ENCODE results near the gene RTBDN.
A peak's percentile ranks its signal among the peaks of the same experiment; 100 is the strongest.

The RTBDN gene

DNA sequence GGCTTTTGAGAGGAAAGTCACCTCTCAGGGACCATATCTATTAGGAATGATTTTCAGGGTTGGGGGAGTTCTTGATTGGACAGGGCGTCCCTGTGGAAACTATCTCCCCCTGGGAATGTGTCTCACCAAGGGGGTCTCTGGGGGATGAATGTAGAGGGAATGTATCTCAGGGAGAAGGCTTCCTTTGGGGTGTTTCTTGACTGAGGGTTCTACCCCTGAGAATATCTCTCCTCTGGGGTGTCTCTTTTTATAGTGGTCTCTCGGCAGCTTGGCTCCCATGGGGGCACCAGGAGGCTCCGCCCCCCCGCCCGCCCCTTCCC, 1.0 kb downstream of the RTBDN start:
- H3K9ac ChIP-seq (ENCODE audit: low read depth, low read length): peak overlapping the region; percentile 46
- no peaks in the 10 kb centered on the region for H3K27me3 ChIP-seq (ENCODE audit: insufficient read depth, low read length, poor library complexity)
- H3K4me3 ChIP-seq (ENCODE audit: low read depth in 1 of 2, low read length in 2 of 2): peak overlapping the region; percentile 16 to 60; a peak in 3 of 4 replicates
- TF ChIP-seq, protein P1, sequence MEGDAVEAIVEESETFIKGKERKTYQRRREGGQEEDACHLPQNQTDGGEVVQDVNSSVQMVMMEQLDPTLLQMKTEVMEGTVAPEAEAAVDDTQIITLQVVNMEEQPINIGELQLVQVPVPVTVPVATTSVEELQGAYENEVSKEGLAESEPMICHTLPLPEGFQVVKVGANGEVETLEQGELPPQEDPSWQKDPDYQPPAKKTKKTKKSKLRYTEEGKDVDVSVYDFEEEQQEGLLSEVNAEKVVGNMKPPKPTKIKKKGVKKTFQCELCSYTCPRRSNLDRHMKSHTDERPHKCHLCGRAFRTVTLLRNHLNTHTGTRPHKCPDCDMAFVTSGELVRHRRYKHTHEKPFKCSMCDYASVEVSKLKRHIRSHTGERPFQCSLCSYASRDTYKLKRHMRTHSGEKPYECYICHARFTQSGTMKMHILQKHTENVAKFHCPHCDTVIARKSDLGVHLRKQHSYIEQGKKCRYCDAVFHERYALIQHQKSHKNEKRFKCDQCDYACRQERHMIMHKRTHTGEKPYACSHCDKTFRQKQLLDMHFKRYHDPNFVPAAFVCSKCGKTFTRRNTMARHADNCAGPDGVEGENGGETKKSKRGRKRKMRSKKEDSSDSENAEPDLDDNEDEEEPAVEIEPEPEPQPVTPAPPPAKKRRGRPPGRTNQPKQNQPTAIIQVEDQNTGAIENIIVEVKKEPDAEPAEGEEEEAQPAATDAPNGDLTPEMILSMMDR (IDR thresholded peaks at IDR 0.05; ENCODE audit: borderline replicate concordance, extremely low read depth, low read length, poor library complexity, severe bottlenecking): no peak
- no peak for TF ChIP-seq EZH2 (IDR thresholded peaks at IDR 0.05; ENCODE audit: borderline replicate concordance, low read depth, low read length, severe bottlenecking)
- no peak for ATAC-seq (ENCODE audit: insufficient read depth, low read depth)
- no peaks in the 10 kb centered on the region for H3K9me3 ChIP-seq (ENCODE audit: insufficient read depth, low read length, severe bottlenecking)
- no peaks in the 10 kb centered on the region for H3K36me3 ChIP-seq (ENCODE audit: insufficient read depth, low read length)
- DNase-seq: no peak
- H3K27ac ChIP-seq (ENCODE audit: low read length): peak overlapping the region; percentile 48; the same call in 1 of the 2 replicates
- no peaks in the 10 kb centered on the region for H3K79me2 ChIP-seq (ENCODE audit: insufficient read depth, low read length)
- peaks cover 7% of the 10 kb centered on the region for H4K20me1 ChIP-seq (ENCODE audit: insufficient read depth, low read length)
- peaks cover 40% of the 10 kb centered on the region for H3K4me1 ChIP-seq (ENCODE audit: insufficient read depth, low read length)
- peak overlapping the region; percentile 47 for H2AFZ ChIP-seq (ENCODE audit: low read depth, low read length)
- H3K4me2 ChIP-seq (ENCODE audit: insufficient read depth, low read length): peak overlapping the region; percentile 89

DNA sequence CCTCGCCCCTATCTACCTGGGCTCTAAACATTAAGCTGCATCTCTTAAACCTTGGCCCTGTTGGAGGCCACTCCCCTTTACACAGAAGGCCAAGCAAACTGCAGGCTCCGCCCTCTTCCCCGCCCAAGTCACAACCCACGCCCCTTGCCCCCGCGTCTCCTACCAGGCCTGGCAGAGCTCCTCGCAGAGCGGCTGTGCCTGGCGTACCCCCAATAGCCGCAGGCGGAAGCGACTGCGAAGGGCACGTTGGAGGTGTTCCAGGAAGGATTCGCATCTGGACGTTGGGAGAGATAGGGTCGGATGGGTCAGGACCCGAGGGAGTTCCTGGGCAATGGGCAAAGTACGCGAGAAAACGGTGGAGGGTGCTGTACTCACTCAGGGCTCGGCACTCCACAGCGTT, 5.9 kb downstream of the RTBDN start:
- H3K4me3 ChIP-seq (ENCODE audit: low read depth in 1 of 2, low read length in 2 of 2): peak overlapping the region in 1 of 2 experiments; percentile 47; a peak in 2 of 4 replicates
- peak overlapping the region; percentile 13 for H3K9ac ChIP-seq (ENCODE audit: low read depth, low read length)

DNA sequence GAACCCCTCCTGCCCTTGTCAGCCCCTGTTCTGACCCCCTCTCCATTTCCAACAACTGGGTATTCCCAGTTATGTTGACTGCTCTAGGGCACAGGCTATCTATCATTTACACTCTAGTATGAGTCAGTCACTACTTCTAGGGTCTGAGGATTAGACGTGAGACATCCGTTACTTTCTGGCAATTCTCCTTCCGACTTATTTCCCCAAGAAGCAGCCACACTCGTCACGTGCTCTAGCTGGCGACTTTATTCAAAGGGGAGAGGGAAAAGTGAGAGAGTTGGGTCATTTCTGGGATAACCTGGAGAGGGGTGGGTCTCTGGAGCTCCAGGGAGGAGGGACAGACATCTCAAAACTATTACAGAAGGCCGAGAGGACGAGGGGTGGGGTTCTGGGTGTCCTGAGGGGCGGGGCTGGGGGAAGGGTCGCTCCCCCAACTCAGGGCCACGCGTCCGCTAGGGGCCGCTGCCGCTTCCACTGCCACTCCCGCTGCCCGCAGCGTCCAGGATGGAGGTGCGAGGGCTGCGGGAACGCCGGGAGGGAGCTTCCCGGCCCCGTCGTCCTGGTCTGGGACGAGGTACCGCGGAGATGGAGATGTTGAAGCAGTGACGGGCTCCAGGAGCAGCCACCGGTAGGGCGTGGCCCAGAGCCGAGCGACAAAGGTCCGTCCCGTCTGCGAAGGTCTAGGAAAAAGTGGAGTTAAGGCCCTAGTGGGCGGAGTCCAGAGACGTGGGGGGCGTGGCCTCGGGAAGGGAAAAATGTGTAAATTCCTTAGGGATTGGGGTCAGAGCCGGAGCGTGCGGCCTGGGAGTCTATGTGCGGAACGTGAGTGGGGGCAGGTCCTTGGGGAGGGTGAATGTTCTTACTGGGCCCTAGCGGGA, 8.9 kb downstream of the RTBDN start:
- DNase-seq (no peak), ATAC-seq (ENCODE audit: insufficient read depth, low read depth) (no peak)
- H2AFZ ChIP-seq (ENCODE audit: low read depth, low read length): no peak overlapping the region
- TF ChIP-seq, protein P1 (IDR thresholded peaks at IDR 0.05; ENCODE audit: borderline replicate concordance, extremely low read depth, low read length, poor library complexity, severe bottlenecking): no peak
- TF ChIP-seq EZH2 (IDR thresholded peaks at IDR 0.05; ENCODE audit: borderline replicate concordance, low read depth, low read length, severe bottlenecking): no peak
- peaks cover 7% of the 10 kb centered on the region for H3K4me1 ChIP-seq (ENCODE audit: insufficient read depth, low read length)
- H3K27ac ChIP-seq (ENCODE audit: low read length): no peak overlapping the region
- no peaks in the 10 kb centered on the region for H4K20me1 ChIP-seq (ENCODE audit: insufficient read depth, low read length)
- no peak overlapping the region for H3K9ac ChIP-seq (ENCODE audit: low read depth, low read length)
- no peaks in the 10 kb centered on the region for H3K9me3 ChIP-seq (ENCODE audit: insufficient read depth, low read length, severe bottlenecking)
- H3K27me3 ChIP-seq (ENCODE audit: insufficient read depth, low read length, poor library complexity): no peaks in the 10 kb centered on the region
- H3K4me3 ChIP-seq (ENCODE audit: low read depth in 1 of 2, low read length in 2 of 2): no peak overlapping the region
- H3K4me2 ChIP-seq (ENCODE audit: insufficient read depth, low read length): no peak overlapping the region
- no peaks in the 10 kb centered on the region for H3K36me3 ChIP-seq (ENCODE audit: insufficient read depth, low read length)
- H3K79me2 ChIP-seq (ENCODE audit: insufficient read depth, low read length): no peaks in the 10 kb centered on the region

More for the DNA sequence above, 5.9 kb downstream of the RTBDN start:
- ATAC-seq (ENCODE audit: insufficient read depth, low read depth): peak; percentile 93
- peak overlapping the region; percentile 64 for H3K4me2 ChIP-seq (ENCODE audit: insufficient read depth, low read length)
- DNase-seq: peak; percentile 85
- no peaks in the 10 kb centered on the region for H3K27me3 ChIP-seq (ENCODE audit: insufficient read depth, low read length, poor library complexity)
- H3K36me3 ChIP-seq (ENCODE audit: insufficient read depth, low read length): no peaks in the 10 kb centered on the region
- H3K27ac ChIP-seq (ENCODE audit: low read length): no peak overlapping the region; the same call in 1 of the 2 replicates
- H3K79me2 ChIP-seq (ENCODE audit: insufficient read depth, low read length): no peaks in the 10 kb centered on the region
- no peak for TF ChIP-seq EZH2 (IDR thresholded peaks at IDR 0.05; ENCODE audit: borderline replicate concordance, low read depth, low read length, severe bottlenecking)
- TF ChIP-seq, protein P1 (IDR thresholded peaks at IDR 0.05; ENCODE audit: borderline replicate concordance, extremely low read depth, low read length, poor library complexity, severe bottlenecking): no peak
- peaks cover 19% of the 10 kb centered on the region for H3K4me1 ChIP-seq (ENCODE audit: insufficient read depth, low read length)
- H3K9me3 ChIP-seq (ENCODE audit: insufficient read depth, low read length, severe bottlenecking): no peaks in the 10 kb centered on the region
- H4K20me1 ChIP-seq (ENCODE audit: insufficient read depth, low read length): peaks cover 7% of the 10 kb centered on the region
- peak overlapping the region; percentile 50; the same call in 1 of the 2 replicates for H2AFZ ChIP-seq (ENCODE audit: low read depth, low read length)

Measured in DND-41 (cell line).